Measurements from ENCODE around the gene NR4A2. TPM values are rescaled to one million over a fixed set of nuclear protein-coding genes. Genes with fewer than 3 reads are reported as not detected.

Gene NR4A2
- total and polyA plus RNA-seq, 2 donors (not counting 3 experiments of a cell fraction or from before 2014, with no cell fraction given), result 1.0 to 1.9 TPM

DNA sequence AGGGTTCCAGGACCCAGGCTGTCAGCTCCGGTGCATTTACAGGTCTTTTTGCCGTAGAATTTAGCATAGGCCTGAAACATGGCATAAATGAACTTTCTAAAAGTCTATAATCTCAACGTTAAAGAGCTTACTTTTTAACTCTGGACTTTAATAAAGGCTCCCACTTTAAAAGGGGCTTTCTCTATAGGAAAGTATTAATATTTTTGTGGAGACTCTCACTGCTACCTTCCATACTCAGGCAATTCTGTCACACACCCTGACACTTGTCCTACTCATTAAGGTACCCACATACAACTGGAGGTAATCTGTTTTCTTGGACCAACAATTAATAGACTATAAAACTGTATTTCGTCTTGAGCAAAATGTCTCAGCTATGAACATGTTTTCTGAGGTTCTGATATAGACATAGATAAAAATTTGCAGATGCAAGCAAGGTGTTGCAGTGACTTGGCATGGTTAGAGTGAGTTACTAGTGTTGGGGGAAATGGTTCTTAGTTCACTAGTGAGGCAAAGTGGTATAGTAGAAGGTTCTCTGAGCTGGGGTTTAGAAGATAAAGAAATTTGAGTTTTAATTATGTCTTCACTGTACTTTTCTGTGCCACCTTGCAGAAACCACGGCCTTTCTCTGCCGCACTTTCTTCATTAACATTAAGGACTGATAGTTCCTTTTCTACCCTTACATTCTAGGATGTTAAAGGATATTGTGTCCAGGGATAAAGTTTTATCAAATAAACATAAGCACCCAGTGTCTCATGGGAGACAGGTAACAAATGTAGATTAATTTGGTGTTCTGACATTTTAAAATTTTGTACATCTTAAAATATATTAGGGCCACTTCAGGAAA is 10.8 kb upstream of the NR4A2 start:
- H3K9ac ChIP-seq (replicated peaks; ENCODE audit: extremely low read depth, insufficient read depth, low read length), result peak overlapping the region; percentile 96
- H3K9me1 ChIP-seq (replicated peaks; ENCODE audit: control insufficient read depth, extremely low read depth, insufficient read depth, low read length), result no peaks in the 10 kb centered on the region
- ChIA-PET POLR2A (interaction anchor here (1.0 to 1.8 kb wide), 3 partner anchors 10 to 124 kb away, joined by 3 to 20 read pairs (median 9); partner anchors contain the start of gene NR4A2), CTCF (interaction anchor here (0.6 to 1.9 kb wide), 9 partner anchors 8 to 966 kb away, joined by 3 to 11 read pairs (median 4); no protein-coding TSS in a partner anchor)
- H2AFZ ChIP-seq (ENCODE audit: low read depth, low read length), result peak overlapping the region; percentile 98
- peak overlapping the region; percentile 77 to 89 (median 87) for H3K4me3 ChIP-seq (replicated peaks in 1 of 3; ENCODE audit: insufficient read depth in 1 of 3, low read depth in 1 of 3, low read length in 3 of 3)
- FAIRE-seq (no peak), DNase-seq (ENCODE audit: low read depth, low spot score) (no peak)
- H3K36me3 ChIP-seq (ENCODE audit: control insufficient read depth in 2 of 2, extremely low read depth in 1 of 2, insufficient read depth in 2 of 2, low read length in 2 of 2), result no peaks in the 10 kb centered on the region
- H4K20me1 ChIP-seq (replicated peaks; ENCODE audit: control insufficient read depth, extremely low read depth, insufficient read depth, low read length), result no peaks in the 10 kb centered on the region
- peak overlapping the region; percentile 80 for H3K4me2 ChIP-seq (ENCODE audit: insufficient read depth, low read length)
- no peaks in the 10 kb centered on the region for H3K27me3 ChIP-seq (ENCODE audit: control insufficient read depth in 2 of 2, insufficient read depth in 2 of 2, low read length in 2 of 2)
- H3K4me1 ChIP-seq (ENCODE audit: control insufficient read depth, extremely low read depth, insufficient read depth, low read length), result peaks cover 11% of the 10 kb centered on the region
- no TSS peak for BruUV-seq (replicated peaks)
- no peaks in the 10 kb centered on the region for H3K79me2 ChIP-seq (ENCODE audit: control insufficient read depth, insufficient read depth, low read length)
- TF ChIP-seq GATA2 (IDR thresholded peaks at IDR 0.05; ENCODE audit: insufficient read depth, insufficient read length, low read depth, low read length) (no peak), MYC (IDR thresholded peaks at IDR 0.05; ENCODE audit: low read depth, low read length) (no peak), CTCF (IDR thresholded peaks at IDR 0.05; ENCODE audit: extremely low read depth in 1 of 2, insufficient read depth in 1 of 2, low read depth in 1 of 2, low read length in 2 of 2) (no peak), JUN (IDR thresholded peaks at IDR 0.05; ENCODE audit: borderline replicate concordance, insufficient read depth, insufficient read length, low read depth) (no peak), FOS (IDR thresholded peaks at IDR 0.05; ENCODE audit: borderline replicate concordance, insufficient read depth, low read length) (no peak), POLR2A (IDR thresholded peaks at IDR 0.05; ENCODE audit: low read depth, low read length) (no peak), EZH2 (IDR thresholded peaks at IDR 0.05; ENCODE audit: borderline replicate concordance, low read depth, low read length, severe bottlenecking) (no peak), MAX (IDR thresholded peaks at IDR 0.05; ENCODE audit: insufficient read depth, insufficient read length) (no peak), POLR2AphosphoS5 (IDR thresholded peaks at IDR 0.05; ENCODE audit: insufficient read depth, low read depth, low read length) (no peak)
- peak overlapping the region; percentile 85 for H3K27ac ChIP-seq (ENCODE audit: insufficient read depth, low read depth, low read length)
- dilution Hi-C loops (cut with MboI; ENCODE audit: extremely low pct_ligation_motif_present, low sequenced_read_pairs) (no loop called here), intact Hi-C loops (cut with micrococcal nuclease) (loop anchor here (5.0 kb wide), 1 partner anchor 549 kb away; no protein-coding TSS in a partner anchor)
- no peaks in the 10 kb centered on the region for H3K9me3 ChIP-seq (replicated peaks; ENCODE audit: control insufficient read depth, insufficient read depth, low read length)

All from endothelial cell of umbilical vein (primary cell).